HG03159 (cell line): ENCODE data around the gene SLC7A5.

Experiments used
- ATAC-seq: cut with Tn5 transposase; IDR thresholded peaks from one replicate; pipeline ENCODE4 v1.9.1; 2021; ENCODE audit warnings: mild to moderate bottlenecking, moderate library complexity; ENCODE audit not compliant: unreplicated experiment

SLC7A5 gene

DNA sequence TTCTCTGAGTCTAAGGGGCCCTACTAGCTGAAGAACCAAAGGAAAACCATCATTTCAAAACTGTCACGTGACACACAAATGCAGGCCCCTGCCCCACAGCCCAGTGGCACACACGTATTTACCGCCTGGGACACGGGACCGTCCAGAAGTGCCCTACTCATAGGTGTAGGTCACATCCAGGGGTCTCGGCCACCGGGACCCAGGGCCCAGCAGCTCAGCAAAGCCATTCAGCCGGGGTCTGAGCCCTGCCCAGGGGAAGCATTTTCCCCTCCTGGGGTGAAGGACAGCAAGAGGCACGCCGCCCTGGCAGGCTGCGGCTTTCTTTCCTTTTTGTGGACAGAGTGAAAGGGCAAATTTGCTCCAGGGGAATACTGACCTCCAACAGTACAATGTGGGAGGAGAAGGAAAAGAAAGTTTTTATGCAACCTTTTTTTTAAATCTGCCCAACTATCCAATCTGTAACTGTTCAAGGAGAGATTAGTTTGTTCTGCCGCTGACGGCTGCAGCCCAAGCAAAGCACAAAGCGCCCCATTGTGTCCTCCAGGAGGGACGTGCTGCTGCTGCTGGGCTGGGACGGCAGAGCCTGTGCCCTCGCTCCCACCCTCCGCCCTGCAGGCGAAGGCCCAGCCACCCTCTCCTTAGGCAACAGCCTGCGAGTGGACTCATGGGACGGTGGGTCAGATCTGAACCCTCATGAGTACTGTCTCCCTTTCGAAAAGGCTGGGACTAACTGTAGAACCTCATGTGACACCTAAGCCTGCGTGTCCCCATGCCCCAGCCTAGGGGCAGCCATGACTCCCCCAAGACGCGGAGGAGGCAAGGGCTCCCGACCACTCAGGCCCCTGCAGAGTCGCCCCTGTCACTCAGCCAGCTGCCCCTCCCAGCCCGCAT is 21.3 kb downstream of the SLC7A5 start:
- ATAC-seq = no peak

DNA sequence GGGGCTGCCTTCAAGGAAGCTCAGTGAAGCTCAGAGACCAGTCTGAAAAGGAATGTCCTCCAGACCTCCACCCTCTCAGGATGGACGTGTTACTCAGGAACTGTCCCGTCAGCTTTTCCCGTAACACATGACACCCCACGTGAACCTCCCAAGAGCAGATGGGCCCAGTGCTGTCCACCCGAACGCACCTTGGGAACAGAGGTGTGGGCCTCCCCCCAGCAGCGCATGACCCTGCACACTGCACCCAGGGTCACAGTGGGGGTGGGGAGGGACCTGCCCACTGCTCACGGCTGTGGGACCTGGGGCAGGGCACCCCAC is 21.9 kb downstream of the SLC7A5 start:
- no peak for ATAC-seq

DNA sequence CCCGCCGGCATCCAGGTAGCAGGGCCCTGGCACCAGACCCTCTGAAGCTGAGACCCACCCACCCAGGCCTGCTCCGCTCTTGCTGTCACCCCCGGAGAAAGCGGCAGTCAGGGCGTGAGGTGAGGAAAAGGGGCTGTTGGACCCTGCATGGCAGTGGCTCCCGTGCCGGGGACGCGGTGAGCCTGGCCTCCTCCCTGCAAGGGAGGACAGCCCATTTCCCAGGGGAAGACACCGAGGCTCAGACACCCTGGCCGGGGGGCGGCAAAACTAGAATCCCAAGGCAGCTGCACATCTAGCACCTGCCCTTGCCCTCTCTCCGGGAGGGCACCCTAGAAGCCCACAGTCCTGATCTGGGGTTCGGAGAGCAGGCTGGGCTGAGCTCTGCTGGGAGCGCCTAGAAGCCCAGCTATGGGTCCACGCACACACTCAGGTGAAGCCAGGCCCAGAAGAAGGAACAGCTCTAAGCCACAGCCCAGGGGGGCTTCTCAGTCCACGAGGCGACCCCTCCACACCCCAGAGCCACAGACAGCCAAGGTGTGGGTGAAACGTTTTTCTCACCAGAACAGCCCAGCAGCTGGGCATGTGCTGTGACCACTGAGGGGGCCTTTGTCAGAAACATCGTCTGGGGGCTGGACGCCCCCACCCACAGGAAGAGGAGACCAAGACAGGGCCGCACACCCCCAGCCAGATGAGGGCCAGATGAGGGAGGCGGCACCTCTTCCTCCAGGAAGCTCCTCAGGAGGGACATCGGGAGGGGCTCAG is 22.4 kb downstream of the SLC7A5 start:
- ATAC-seq = no peak

DNA sequence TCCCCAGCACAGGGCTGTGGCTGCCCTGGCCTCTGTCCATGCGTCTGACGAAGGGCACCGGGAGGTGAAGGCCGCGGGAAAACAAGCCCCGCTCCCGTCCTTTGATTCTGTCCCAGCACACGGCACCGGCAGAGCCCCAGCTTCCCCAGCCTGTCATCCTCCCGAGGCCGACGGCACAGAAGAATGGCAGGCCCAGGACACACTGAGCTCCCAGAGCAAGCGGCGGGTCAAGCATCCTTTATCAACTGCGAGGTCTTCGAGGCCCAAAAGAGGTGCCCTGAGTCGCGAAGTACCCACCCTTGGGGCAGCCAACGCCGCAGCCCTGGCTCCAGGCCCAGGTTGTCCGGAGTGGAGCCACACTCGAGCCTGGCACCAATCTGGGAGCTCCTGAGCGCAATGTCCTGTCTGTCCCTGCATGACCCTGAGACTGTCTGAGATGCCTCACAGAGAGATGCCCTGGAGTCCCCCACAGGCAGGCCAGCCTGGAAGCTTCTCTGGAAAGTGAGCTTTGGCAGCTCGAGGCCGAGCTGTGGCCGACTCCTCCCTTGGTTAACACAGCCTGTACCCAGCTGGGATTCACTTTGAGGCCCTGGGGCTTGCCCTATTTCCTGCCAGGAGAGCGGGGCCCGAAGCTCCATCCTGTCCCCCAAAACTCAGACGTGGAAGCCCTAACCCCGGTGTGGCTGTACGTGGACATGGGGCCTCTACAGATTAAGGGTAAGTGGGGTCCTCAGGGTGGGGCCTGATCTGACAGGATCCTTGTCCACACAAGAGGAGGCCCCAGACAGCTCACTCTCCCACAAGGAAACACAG is 23.3 kb downstream of the SLC7A5 start:
- no peak for ATAC-seq

DNA sequence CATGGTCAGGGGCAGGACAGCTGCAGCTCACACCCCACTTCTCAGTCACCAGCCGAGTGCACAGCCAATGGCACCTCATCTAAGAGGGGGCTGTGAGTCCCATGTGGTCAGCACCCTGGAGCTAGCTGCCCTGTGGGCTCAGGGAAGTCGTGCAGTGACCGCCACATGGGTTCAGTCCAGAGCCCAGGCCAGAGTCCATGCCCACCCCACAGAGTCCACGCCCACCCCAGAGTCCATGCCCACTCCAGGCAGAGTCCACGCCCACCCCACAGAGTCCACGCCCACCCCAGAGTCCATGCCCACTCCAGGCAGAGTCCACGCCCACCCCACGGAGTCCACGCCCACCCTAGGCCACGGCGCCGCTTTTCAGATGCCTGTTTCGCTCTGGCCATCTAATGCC is 24.1 kb downstream of the SLC7A5 start:
- ATAC-seq = no peak

DNA sequence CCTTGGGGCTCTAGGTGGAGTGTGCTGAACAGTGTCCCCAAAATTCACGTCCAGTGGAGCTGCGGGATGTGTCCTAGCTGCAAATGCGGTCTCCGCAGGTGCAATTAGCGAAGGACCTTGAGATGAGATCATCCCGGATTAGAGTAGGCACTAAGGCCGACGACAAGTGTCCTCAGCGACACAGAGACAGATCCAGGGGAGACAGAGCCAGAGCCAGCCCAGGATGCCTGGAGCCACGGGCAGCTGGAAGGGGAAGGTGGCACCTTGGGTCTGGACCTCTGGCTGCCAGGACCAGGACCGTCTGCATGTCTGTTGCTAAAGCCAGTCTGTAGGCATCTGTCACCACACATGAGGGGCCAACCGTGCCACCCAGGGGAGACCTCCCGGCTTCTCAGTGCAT is 24.5 kb downstream of the SLC7A5 start:
- ATAC-seq = no peak

DNA sequence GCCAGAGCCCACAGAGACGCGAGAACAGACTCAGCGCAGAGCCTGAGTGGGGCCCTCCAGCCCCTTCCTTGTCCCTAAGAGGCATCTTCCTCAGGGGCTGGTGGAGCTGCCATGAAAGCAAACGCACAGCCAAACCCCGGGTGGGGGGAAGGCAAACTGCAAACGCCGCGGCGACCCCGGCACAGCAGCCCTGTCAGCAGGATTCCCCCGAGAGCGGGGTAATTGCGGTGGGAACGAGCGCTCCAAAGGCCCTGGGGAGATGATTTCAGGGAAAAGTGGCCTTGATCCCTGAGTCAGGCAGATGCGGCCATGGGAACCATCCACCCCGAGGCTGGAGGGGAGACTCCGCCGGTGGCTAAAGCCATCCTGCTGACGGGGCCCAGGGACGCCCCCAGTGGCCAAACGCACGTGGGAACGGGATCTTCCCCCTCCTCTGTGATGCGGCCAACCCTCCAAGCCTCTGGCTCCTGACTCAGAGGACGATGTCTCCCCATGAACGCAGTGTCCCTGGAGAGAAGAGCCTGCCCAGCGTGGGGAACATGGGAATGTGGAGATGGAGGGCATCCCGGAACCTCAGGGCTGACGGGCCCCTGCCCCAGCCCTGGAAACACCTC is 25.1 kb downstream of the SLC7A5 start:
- no peak for ATAC-seq

DNA sequence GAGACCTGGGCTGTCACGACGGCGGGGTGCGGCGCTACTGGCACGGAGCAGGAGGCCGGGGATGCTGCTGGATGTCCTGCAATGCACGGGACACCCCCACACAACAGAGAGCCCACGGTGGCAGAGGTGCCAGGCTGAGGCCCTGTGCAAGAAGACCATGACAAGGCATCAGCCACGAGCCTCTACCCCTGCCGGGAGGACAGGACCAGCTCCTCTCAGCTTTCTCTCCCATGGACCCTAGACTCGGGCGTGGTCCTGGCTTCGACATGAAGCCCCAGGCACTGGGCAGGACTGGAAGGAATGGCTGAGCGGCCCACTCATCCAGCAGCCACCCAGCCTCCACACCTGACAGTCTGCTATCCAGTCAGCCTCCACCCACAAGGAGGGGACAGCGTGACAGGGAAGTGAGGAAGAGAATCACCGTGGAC is 25.6 kb downstream of the SLC7A5 start:
- ATAC-seq = no peak

DNA sequence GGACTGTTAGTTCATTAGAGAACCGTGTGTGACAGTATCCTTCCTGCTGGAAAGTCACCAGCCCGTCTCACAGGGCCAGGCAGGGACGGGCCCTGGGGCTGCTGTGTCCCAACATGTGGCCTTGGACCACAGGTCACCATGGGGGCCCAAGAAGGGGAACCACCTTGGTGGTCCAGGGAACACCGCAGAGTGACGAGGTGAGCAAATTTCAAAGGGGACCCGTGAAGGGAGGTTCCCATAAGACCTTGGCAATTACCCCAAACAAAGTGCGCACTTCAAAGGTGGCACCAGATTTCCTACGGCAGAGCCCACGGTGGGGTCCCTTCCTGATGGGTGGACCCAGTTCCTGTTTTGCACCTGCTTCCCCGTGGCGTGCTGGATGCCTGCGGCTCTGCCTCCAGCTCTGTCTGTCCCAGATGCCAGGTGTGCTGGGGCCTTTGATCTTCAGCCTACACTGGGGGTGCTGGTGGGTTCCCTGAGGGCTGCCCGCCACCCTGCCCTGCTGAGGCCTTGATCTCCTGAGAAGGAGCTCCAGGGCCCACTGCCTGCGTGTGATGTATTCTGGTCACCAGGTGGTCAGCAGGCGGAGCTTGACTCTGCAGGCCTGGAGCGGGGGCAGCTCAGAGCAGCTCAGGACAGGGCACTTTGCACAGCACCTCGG is 27.0 kb downstream of the SLC7A5 start:
- ATAC-seq = no peak

DNA sequence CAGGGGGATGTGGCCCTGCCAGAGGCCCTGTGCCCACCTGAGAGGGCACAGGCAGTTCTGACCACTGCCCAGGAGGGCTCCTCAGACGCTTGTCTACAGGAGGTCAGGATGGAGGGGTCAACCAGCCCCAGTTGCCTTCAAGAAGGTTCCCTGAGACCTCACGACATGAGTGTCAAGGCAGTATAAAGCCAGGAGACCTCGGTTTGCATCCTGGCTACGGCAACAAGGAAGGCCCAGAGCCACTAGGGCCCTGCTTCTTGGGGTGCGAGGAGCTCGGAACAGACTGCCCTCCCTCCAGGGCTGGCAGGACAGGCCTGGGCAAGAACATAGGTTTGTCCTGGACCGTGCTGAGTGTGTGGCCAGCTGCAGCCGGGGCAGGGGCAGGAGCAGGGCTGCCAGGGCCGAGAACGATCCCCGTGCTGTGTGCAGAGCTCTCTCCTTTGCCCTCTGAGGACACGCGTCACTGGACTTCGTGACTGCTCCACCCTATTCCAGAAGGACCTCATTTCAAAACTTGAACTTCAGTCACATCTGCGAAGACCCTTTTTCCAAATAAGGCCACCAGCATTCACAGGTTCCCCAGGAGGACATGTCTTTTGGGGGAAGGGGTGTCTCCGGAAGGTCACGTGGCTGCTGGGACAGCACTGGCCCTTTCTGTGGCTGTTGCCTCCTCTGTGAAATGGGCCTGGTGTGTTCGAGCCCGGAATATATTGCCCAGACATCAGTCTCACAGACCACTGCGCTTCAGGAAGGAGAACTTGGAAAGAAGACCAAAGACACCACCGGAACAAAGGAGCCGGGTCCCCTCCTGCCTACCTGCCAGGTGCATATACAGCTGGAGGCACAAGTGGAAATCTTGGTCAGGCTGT is 27.7 kb downstream of the SLC7A5 start:
- no peak for ATAC-seq

DNA sequence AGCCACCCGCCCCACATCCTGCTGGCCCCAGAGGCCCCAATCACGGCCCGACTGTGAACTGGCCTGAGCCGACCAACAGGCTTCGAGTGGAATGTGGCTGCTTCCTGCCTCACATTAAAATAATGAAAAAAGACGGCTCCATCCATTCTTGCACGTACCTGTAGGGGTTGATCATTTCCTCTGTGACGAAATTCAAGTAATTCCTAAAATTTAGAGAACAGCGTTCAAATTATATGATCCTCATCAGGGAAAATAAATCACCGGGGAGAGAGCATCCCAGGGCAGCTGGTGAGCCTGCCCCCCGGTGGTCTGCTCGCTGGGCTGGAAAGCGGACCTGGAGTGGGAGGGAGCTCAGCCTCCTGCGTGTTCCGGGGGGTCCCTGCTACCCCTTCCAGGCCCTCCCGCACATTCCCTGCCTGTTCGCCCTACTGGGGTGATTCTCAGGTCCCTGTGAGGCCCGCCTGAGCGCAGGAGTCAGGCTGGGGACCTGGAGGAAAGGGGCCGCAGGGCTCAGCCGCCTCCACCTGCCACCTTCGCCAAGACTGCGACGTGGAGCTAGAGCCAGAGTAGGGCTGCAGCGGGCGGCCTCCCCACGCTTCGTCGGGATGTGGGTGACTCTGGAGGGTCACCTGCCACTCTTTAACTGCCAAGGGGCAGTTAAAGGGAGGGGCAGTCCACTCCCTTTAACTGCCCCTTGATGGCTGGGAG is 28.9 kb downstream of the SLC7A5 start:
- no peak for ATAC-seq

DNA sequence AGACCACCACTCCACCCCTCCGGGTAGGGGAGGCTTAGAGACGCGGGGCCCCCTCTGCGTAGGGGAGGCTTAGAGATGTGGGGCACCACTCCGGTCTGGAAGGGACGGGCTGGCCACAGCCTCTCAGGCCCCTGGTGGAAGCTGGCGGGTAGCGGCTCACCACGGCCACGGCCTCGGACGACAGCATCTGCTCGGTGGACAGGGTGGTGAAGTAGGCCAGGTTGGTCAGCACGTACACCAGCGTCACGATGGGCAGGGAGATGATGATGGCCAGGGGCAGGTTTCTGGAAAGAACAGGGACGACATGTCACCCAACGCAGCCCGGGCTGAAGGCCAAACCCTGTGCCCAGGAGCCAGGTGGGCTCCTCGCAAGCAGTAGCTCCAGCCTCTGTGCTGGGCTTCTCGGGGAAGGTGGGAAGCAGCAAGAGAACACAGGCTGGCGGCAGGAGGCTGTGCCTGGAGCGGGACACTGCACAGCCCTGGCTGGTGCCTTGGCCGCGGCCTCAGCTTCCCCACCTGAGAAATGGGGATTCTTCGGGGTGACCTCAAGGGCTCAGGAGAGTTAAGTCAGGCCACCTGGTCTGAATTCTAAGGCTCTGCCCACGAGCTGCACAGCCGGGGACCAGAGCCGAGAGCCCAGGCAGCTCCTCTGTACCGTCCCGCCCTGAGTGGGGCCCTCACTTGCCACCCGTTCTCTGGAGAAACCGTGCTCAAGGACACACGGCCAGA is 29.6 kb downstream of the SLC7A5 start:
- no peak for ATAC-seq

DNA sequence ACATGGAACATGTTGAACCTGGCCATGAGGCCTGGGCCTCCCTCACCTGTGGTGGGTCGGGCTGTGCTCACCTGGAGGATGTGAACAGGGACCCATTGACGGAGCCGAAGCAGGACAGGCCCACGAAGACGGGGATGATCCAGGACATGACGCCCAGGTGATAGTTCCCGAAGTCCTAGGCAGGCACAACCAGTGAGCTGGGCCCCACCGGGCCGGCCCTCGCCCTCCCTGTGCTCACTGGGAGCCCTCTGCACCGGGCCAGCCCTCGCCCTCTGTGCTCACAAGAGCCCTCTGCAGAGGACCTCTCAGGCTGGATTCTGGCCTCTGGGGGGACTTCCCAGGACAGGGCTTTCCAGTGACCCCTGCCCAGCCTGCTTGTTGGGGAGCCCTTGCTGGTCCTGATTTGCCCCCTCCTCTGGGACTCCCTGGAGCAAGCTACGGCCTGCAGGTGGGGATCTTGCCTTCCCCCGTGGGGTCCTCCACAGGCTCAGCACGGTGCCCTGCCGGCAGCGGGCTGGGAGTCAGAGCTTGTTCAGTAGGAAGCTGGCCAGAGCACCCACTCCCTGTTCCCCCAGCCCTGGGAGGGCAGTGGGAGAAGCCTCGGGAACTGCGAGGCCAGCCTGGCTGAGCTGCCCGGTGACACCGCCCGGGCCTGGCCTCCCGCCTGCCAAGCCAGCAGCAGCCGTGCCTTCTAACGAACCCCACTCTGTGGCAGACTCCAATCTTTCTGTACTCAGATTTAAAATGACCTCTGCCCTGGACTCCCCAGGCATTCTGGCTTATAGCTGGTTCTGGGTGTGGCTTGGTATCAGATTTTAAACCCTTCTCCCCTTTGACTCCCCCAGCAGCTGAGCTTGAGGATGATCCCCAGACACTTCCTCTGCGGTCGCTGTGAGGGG is 30.4 kb downstream of the SLC7A5 start:
- no peak for ATAC-seq

DNA sequence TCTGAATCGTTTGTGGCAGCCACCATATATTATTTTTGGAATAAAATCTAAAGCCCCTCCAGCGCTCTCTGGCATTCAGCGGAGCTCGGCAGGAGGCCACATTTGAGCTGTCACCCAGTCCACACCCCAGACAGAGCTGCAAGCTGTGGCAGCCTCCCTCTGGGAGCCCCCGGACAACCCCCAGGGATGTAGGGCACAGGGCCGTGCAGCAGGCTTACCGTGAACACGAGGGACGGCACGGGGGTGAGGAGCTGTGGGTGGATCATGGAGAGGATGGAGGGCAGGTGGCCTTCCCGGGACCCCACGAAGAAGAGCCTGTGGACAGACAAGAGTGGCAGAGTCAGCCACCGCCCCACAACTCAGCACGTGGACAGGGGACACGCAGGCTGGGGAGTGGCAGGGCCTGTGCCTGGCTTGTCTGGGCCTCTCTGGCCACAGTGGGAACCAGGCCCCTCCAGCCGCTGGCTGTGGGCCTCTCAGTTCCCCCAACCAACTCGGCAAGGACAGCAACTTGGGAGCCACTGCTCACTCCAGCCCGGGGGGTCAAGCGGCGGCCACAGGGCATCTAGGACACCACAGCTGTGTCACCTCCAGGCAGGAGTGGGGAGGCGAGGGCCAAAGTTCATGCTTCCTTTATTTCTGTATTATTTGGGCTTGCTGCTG is 31.5 kb downstream of the SLC7A5 start:
- no peak for ATAC-seq

DNA sequence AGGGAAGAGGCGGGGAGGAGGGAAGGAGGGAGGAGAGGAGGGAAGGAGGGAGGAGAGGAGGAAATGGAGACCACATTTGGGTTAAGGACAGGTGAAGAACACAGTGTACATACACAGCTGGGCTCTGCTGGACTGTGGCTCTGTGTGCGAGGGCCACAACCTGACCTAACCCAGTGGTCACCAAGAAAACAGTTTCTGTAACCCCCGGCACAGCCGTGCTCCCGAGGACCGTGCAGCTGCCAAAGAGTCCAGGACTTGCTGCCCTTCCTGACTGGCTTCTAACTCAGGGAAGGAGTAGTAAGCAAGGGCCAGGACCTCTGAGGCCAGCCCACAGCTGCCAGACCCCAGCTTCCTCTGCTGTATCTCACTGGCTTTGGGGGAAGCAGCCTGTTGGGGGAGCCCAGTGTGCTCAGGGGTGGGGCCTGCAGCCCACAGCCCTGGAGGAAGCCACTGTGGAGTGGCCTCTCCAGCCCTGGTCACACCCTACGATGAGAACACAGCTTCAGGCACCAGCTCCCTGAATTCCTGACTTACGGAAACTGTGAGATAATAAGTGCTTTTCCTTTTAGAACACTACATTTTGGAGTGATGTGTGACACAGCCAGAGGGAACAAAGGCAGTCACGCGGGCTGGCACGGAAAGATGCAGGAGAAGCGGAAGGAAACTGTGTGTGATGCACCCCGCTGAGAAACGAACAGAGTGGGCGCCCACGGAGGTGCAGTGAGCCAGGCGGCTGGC is 32.3 kb downstream of the SLC7A5 start:
- ATAC-seq = no peak

DNA sequence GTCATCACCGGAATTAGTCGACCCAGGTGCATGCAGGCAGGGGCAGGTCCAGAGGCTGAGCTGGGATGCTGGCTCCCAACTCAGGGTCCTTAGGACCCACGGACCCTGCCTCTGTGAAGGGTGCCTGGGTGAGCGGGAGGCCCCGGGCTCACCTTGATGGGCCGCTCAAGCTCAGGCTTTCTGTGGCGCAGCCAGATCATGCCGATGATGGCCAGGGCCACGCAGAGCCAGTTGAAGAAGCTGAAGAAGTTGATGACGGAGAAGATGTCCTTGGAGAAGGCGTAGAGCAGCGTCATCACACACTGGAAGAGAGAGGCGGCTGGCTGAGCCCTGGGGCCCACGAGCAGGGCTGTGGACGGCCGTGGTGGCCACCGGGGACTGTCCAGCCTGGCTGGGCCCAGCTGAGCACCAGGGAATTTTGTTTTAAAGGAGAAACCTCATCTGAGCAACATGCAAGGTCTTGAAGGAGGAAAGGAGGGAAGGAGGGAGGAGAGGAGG is 32.9 kb downstream of the SLC7A5 start:
- no peak for ATAC-seq
